Medulla oblongata (tissue), 1 donor: Measurements from ENCODE around the gene NDUFB11.
"Not testable (repeated sequence)": the region's sequence is repeated elsewhere in the genome, so short reads cannot be mapped to it uniquely, and the experiment has no call there.

Experiments used
- DNase-seq: peaks from one replicate; pipeline ENCODE4 v3.0.0-alpha.2; 2015; ENCODE audit errors: extremely low spot score

Gene NDUFB11

GRCh38 chrX:47146936-47147859, 2.7 kb upstream of the NDUFB11 start:
- DNase-seq: no peak

GRCh38 chrX:47146121-47146935, 1.8 kb upstream of the NDUFB11 start:
- DNase-seq: peak; percentile 2

- DNase-seq: peak; percentile 12
Measured at GRCh38 chrX:47145395-47146120, 1.1 kb upstream of the NDUFB11 start.

GRCh38 chrX:47143894-47144625, 442 bp downstream of the NDUFB11 start:
- DNase-seq: peak; percentile 20

- DNase-seq: no peak
Measured at GRCh38 chrX:47138171-47138570, 6.3 kb downstream of the NDUFB11 start.

DNA sequence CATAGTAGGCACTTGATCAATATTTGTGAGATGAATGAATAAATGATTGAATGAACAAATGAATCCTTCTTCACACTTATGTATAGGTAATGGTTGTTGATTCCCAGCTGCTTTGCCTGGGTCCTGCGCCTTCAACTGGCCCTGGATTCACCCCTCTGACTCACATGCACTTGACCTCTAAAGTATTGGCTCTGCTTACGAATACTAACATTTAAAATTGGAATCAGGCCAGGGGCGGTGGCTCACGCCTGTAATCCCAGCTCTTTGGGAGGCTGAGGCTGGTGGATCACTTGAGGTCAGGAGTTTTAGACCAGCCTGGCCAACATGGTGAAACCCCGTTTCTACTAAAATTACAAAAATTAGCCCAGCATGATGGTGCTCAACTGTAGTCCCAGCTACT, 8.9 kb downstream of the NDUFB11 start:
- DNase-seq: not testable (repeated sequence)

DNA sequence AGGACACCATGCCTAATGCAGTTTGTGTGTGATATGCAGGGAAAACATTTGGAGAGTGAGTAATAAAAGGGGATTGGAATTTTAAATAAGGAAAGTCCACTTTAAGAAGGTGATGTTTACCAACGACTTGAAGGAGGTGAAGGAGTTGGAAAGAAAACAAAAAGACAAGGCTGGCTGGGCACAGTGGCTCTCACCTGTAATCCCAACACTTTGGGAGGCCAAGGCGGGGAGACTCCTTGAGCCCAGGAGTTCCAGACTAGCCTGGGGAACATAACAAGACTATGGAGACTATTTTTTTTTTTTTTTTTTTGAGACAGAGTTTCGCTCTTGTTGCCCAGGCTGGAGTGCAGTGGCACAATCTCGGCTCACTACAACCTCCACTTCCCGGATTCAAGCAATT, 11.0 kb downstream of the NDUFB11 start:
- DNase-seq: no peak

DNA sequence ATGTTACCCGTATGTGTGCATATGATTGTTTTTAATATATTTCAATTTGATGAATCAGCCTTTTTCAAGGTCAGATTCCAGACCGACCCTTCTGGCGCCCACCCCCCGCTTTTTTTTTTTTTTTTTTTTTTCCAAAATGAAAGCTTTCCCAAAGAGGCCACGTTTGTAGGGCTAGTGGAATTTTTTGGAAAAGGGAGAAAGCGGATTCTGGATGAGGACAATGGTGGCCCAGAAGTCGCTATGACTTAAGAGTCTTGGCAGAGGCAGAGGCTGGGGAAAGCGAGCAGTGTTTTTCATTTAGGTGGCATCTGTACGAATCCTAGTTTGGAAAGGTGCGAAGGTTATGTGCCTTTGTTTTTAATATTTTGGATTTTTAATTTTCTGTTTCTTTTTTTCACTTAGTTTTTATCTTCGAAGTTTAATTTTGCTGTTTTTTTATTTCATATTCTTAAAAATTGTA, 14.6 kb downstream of the NDUFB11 start:
- DNase-seq: peak; percentile 12

DNA sequence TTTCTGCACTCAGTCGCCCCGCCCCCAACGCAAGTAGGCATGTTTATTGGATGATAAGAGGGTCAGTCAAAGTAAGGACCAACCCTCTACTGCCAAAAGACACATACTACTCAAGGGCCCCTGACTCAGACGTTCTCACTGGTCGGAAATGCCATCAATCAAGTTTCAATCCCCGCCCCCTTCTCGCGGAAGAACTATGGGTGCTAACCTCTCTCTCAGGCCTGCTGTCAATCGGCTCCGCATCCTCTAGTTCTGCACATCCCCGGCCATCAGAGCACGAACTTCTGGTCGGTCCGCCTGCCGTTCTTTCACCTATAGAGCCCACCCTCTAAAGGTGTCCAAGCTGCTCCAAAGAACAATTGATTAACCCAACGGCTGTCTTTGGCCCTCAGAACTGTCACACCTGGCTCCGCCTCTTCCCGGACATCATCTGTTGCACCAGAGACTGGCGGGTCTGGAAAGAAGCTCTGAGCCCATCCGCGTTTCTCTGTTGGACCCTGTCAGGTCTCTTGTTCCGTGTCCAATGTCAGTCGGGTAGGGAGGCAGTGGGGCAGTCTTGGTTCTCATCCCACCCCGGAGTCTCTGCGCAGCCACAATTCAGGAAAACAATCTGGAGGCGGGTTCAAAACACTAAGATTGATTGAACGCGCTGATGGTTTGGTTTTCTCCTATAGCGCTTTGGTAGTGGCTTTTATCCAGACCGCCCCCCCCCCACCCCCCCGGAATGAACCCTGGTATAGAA, 15.2 kb downstream of the NDUFB11 start:
- DNase-seq: peak; percentile 96

GRCh38 chrX:47124466-47124865, 20.0 kb downstream of the NDUFB11 start:
- DNase-seq: not testable (repeated sequence)

- not testable (repeated sequence) for DNase-seq
Measured at GRCh38 chrX:47116551-47117110, 27.9 kb downstream of the NDUFB11 start.

DNA sequence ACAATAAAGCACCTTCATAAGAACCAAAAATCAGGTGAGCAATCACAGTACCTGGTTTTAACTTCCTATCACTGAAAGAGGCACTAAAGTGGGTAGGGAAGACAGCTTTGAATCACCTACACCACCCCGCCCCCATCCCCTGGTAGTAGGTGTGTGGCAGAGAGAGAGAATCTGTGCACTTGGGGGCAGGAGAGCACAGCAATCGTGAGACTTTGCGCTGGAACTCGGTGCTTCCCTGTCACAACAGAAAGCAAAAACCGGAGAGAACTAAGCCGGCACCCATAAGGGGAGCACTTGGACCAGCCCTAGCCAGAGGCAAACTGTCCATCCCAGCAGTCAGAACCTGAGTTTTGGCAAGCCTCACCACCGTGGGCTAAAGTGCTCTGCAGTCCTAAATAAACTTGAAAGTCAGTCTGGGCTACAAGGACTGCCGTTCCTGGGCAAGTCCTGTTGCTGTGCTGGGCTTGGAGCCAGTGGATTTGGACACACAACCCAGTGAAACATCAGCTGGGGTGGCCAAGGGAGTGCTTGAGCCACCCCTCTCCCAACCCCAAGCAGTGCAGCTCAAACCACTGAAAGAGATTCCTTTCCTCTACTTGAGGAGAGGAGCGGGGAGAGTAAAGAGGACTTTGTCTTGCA, 32.1 kb downstream of the NDUFB11 start:
- DNase-seq: peak; percentile 8

DNA sequence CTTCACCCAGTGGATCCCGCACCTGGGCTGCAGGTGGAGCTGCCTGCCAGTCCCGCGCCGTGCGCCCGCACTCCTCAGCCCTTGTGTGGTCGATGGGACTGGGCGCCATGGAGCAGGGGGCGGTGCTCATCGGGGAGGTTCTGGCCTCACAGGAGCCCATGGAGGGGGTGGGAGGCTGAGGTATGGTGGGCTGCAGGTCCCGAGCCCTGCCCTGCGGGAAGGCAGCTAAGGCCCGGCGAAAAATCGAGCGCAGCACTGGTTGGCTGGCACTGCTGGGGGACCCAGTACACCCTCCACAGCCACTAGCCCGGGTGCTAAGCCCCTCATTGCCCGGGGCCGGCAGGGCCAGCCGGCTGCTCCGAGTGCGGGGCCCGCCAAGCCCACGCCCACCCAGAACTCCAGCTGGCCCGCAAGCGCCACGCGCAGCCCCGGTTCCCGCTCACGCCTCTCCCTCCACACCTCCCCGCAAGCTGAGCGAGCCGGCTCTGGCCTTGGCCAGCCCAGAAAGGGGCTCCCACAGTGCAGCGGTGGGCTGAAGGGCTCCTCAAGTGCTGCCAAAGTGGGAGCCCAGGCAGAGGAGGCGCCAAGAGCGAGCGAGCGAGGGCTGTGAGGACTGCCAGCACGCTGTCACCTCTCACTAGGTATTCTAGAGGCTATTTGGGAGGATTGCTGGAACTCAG, 33.4 kb downstream of the NDUFB11 start:
- DNase-seq: not testable (repeated sequence)

- DNase-seq: no peak
Measured at GRCh38 chrX:47101206-47101605, 43.3 kb downstream of the NDUFB11 start.

DNA sequence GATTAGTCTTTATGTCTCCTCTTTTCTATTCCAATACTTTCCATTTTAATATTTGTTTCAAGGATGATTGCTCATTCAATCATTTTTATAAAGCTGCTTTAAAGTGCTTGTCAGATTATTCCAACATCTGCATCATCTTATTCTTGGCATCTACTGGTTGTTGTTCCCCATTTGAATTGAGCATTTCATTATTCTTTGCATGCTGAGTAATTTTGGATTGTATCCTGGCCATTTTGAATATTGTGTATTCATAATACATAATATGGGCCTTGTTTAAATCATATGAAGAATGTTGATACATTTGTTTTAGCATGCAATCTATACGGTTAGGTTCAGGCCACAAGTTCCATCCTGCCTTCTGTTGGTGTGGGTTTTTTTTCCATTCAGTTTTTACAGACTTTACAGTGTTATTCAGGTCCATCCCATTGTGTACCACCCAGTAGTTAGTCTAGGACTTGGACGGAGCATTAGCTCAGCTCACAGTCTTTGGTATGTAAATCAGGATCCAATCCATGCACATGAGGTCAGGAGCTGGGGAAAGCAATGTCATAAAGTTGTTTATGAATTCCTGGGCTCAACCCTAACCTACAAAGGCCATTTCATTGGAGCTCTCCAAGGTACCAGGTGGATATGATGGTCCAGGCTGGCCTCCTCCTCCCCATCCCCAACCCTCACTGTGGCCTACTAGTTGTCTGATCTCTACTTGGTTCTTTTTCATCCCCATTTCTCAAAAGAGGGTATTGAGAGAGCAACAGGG, 46.0 kb downstream of the NDUFB11 start:
- DNase-seq: no peak

GRCh38 chrX:47097018-47097417, 47.5 kb downstream of the NDUFB11 start:
- no peak for DNase-seq

DNA sequence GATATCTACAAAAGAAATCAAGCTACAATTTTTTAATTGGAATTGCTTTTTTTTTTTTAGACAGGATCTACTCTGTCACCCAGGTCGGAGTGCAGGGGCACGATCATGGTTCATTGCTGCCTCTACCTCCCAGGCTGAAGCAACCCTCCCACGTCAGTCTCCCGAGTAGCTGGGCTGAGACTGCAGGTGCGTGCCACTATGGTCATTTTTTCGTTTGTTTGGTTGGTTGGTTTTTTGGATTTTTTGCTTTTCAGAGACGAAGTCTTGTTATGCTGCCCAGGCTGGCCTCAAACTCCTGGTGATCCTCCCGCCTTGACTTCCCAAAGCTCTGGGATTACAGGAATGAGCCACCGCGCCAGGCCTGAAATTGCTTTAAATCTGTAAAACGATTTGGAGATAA, 50.6 kb downstream of the NDUFB11 start:
- DNase-seq: no peak

DNA sequence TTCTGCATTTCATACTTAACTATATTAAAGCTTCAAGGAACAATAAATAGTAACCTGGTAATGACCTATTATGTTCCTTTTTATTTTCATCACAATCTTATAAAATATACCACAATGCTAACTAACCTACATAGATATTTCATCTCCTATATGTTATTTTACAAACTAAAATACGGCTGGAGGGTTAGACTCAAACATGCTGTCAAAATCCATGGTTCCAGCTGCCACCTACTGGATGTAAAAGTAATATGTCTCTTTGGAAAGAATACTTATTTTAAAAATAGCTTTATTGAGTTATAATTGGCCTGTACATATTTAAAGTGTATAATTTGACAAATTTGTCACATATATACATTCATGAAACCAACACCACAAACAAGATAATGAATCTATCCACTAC, 51.3 kb downstream of the NDUFB11 start:
- peak; percentile 32 for DNase-seq
